Bronchial epithelial cell (primary cell): ENCODE measurements around the gene WDR70. TPM values are rescaled to one million over a fixed set of nuclear protein-coding genes. Genes with fewer than 3 reads are reported as not detected.
A peak's percentile ranks its signal among the peaks of the same experiment; 100 is the strongest.

ENCODE experiments used
- DNase-seq: peaks from one replicate; pipeline ENCODE4 v3.0.0-alpha.2; 2010; ENCODE audit warnings: low read depth
- FAIRE-seq: peaks from 2 replicates; lab custom pipeline; 2011; peaks lifted over from hg19 to GRCh38; lab: Jason Lieb, UNC
- H3K27me3 ChIP-seq: 2 replicates; pipeline ENCODE4 v1.5.1; 2011; ENCODE audit warnings: low read length; ENCODE audit not compliant: control insufficient read depth, insufficient read depth
- H3K36me3 ChIP-seq: 2 replicates; pipeline ENCODE4 v1.5.1; 2011; ENCODE audit warnings: low read length; ENCODE audit not compliant: control insufficient read depth, insufficient read depth
- H3K4me3 ChIP-seq: 2 replicates; pipeline ENCODE4 v1.5.1; 2011; ENCODE audit warnings: mild to moderate bottlenecking, low read depth, low read length, control low read depth
- total RNA-seq: library from RNA; depleted of rRNA; stranded (reverse); fragments of >200 nt; gene quantifications from 2 replicates; pipeline ENCODE4 v1.2.1, GENCODE V29; 2014
- TF ChIP-seq, protein P1 (sequence below): IDR thresholded peaks from 2 replicates; pipeline ENCODE4 v1.5.1; 2011; ENCODE audit warnings: mild to moderate bottlenecking, moderate library complexity, low read length, control low read depth, inconsistent platforms; ENCODE audit not compliant: insufficient read depth, severe bottlenecking

Gene WDR70
- total RNA-seq, 1 donor from 2014 or later: 17.9 TPM

DNA sequence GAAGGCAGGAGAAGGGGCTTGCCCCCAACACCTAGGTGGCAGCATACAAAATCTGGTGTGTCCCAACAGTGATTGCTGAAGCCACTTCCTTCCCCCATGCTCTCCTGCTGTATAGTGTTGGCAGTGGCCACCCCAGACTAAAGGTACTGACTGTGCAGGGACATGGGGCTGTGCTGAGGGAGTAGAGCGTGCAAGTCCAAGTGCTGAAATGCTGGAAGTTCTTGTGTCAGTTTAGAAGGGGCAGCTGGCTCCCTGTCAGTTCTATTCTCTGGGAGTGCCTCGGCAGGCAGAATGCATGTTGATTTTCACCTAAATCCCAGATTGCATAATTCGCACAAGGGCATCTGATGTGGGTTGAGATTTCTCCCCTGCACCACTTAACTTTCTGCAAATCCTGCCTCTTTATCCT, 392.1 kb downstream of the WDR70 start:
- no peak for FAIRE-seq
- TF ChIP-seq, protein P1, sequence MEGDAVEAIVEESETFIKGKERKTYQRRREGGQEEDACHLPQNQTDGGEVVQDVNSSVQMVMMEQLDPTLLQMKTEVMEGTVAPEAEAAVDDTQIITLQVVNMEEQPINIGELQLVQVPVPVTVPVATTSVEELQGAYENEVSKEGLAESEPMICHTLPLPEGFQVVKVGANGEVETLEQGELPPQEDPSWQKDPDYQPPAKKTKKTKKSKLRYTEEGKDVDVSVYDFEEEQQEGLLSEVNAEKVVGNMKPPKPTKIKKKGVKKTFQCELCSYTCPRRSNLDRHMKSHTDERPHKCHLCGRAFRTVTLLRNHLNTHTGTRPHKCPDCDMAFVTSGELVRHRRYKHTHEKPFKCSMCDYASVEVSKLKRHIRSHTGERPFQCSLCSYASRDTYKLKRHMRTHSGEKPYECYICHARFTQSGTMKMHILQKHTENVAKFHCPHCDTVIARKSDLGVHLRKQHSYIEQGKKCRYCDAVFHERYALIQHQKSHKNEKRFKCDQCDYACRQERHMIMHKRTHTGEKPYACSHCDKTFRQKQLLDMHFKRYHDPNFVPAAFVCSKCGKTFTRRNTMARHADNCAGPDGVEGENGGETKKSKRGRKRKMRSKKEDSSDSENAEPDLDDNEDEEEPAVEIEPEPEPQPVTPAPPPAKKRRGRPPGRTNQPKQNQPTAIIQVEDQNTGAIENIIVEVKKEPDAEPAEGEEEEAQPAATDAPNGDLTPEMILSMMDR: no peak
- no peaks in the 10 kb centered on the region for H3K27me3 ChIP-seq
- no peak overlapping the region for H3K4me3 ChIP-seq
- no peaks in the 10 kb centered on the region for H3K36me3 ChIP-seq
- no peak for DNase-seq

DNA sequence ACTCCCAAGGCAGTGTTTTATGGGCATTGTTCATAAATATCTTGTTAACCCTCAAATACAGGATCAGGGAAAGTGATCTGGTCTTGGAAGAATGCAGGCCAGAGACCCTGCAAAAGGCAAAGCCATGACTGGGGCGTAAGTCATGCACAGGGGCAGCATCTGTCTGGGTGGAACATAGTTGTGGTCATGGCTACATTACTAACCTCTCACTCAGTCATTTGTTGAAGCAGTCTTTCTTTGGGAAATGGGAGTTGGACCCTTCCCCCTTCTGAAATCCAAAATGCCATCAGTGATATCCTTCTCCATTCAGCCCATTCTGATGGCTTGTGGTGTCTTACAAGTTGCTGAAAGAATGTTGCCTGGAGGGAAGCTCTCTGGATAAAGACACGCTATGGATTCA, 392.6 kb downstream of the WDR70 start:
- DNase-seq: peak; percentile 74

DNA sequence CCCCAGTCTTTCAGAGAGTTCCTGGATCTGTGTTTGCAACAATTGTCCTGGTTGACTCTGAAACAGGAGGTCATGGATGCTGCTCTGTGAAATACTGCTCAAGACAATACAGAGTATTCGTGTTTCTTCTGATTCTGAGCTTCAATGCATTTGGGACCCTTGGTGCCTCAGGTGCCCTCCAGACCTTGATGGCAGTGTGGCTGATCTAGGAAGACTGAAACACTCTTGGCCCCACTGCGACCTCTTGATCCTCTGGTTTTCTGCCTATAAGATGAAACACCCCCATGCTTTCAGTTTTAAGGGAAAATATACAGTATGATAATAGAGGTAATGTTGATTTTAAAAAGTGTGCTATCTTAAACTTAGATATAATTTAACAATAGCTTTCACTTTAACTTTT, 393.1 kb downstream of the WDR70 start:
- DNase-seq: no peak
- no peak for FAIRE-seq
- Histone ChIP-seq H3K27me3 (no peaks in the 10 kb centered on the region), H3K4me3 (no peak overlapping the region), H3K36me3 (no peaks in the 10 kb centered on the region)
- TF ChIP-seq, protein P1: no peak

More for the DNA sequence above, 392.6 kb downstream of the WDR70 start:
- no peaks in the 10 kb centered on the region for H3K27me3 ChIP-seq
- no peaks in the 10 kb centered on the region for H3K36me3 ChIP-seq
- H3K4me3 ChIP-seq: no peak overlapping the region
- TF ChIP-seq, protein P1: no peak
- FAIRE-seq: no peak

DNA sequence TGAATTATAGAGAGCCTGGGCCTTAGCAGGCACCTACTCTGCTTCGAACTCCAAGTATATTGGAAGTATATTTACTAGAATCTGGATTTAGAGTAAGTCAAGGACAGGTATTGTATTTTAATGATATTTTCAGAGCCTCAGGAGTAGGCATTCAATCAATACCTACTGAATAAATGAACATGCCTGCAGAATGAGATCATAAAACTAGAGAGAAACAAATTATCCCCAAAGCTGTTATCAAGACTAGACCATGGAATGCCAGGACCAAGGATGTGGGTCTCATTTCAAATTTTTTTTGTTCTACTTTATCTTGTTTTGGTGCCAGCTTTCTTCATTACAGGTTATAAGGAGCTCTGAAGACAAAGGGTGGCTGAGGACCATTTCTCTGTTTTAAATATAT, 394.7 kb downstream of the WDR70 start:
- Histone ChIP-seq H3K36me3 (no peaks in the 10 kb centered on the region), H3K27me3 (no peaks in the 10 kb centered on the region), H3K4me3 (no peak overlapping the region)
- no peak for DNase-seq
- TF ChIP-seq, protein P1: no peak
- no peak for FAIRE-seq

DNA sequence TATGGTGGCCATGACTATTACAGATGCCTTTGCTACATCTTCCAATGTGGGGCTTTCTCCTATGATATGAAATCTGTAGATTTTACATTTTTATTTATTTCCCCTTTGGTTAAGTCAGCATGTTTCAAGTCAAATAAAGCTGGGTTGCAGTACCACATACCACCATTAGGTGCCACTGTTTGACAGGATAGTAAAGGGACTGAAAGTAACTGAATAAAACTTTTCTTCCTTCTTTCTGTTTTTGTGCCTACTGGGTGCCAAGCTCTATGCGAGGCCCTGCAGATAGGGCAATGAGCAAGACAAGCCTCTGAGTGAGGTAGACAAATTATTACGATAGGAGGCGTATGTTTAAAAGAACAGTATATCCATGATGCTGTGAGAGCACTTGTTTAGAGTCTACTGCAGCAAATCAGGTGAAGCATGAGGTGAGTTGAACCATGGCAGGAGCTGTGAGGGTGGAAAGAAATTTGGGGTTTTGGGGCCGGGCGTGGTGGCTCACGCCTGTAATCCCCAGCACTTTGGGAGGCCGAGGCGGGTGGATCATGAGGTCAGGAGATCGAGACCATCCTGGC, 395.9 kb downstream of the WDR70 start:
- no peaks in the 10 kb centered on the region for H3K36me3 ChIP-seq
- no peak overlapping the region for H3K4me3 ChIP-seq
- FAIRE-seq (no peak), DNase-seq (peak; percentile 28)
- TF ChIP-seq, protein P1: peak; percentile 36
- no peaks in the 10 kb centered on the region for H3K27me3 ChIP-seq

DNA sequence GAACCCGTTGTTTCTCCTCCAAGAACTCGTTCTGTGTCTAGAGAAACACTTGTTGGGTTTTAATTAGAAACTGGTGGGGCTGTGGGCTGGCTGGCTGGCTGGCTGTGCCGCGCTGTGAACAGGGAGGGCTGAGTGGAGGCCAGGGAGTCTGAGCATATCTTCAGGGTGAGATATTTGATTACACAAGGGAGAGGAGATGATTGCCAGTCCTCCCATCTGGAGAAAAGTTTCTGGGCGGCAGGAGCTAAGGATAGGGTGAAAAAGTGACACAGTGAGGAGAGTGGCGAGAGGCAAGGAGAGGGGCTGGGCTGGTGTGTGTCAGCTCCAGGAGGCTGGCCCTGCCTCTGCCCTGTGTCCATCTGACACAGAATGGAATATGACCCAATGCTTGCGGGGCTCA, 397.7 kb downstream of the WDR70 start:
- Histone ChIP-seq H3K27me3 (no peaks in the 10 kb centered on the region), H3K4me3 (no peak overlapping the region), H3K36me3 (no peaks in the 10 kb centered on the region)
- no peak for DNase-seq
- TF ChIP-seq, protein P1: no peak
- no peak for FAIRE-seq
